Stimulated activated CD4-positive, alpha-beta T cell treated with anti-CD3 and anti-CD28 coated beads, Interleukin-12 subunit alpha, Interleukin-12 subunit beta, amount 100 ng/mL, for 4 hours (primary cell): Measurements from ENCODE around the gene WFDC9.
"Not testable (repeated sequence)": the region's sequence is repeated elsewhere in the genome, so short reads cannot be mapped to it uniquely, and the experiment has no call there.

Experiments
- DNase-seq: peaks from one replicate; pipeline ENCODE4 v3.0.0-alpha.2; 2020

The WFDC9 gene

GRCh38 chr20:45631184-45631583 is at the start of gene WFDC9:
Gene WFDC9 (minus strand): TSS chr20:45631284. CDS start chr20:45610181, 21,103 bp downstream.
- DNase-seq: no peak

DNA sequence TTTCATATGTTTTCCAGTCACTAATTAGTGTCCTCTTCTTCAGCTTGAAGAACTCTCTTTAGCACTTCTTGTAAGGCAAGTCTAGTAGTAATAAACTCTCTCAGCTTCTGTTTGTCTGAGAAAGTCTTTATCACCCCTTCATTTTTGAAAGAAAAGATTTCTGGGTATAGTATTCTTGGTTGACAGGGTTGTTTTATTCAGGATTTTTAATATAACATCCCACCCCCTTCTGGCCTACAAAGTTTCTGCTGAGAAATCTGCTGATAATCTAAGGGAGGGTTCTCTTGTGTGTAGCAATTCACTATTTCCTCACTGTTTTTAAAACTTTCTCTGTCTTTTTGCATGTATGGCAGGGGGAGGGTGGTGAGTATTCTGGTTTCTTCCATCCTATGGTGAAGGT is 48.6 kb upstream of the WFDC9 start:
- DNase-seq: no peak

GRCh38 chr20:45672765-45673164 is 41.7 kb upstream of the WFDC9 start:
- no peak for DNase-seq

GRCh38 chr20:45670139-45670538 is 39.1 kb upstream of the WFDC9 start, which contains the start of gene WFDC11:
Gene WFDC11 (minus strand): TSS chr20:45670239. CDS start chr20:45650600, 19,639 bp downstream.
- DNase-seq: no peak

DNA sequence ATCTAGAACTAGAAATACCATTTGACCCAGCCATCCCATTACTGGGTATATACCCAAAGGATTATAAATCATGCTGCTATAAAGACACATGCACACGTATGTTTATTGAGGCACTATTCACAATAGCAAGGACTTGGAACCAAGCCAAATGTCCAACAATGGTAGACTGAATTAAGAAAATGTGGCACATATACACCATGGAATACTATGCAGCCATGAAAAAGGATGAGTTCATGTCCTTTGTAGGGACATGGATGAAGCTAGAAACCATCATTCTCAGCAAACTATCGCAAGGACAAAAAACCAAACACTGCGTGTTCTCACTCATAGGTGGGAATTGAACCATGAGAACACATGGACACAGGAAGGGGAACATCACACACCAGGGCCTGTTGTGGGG is 26.0 kb upstream of the WFDC9 start:
- not testable (repeated sequence) for DNase-seq

GRCh38 chr20:45651726-45652125 is 20.6 kb upstream of the WFDC9 start:
- not testable (repeated sequence) for DNase-seq

- DNase-seq: no peak
These were observed 18.3 kb upstream of the WFDC9 start for GRCh38 chr20:45649312-45649863.

DNA sequence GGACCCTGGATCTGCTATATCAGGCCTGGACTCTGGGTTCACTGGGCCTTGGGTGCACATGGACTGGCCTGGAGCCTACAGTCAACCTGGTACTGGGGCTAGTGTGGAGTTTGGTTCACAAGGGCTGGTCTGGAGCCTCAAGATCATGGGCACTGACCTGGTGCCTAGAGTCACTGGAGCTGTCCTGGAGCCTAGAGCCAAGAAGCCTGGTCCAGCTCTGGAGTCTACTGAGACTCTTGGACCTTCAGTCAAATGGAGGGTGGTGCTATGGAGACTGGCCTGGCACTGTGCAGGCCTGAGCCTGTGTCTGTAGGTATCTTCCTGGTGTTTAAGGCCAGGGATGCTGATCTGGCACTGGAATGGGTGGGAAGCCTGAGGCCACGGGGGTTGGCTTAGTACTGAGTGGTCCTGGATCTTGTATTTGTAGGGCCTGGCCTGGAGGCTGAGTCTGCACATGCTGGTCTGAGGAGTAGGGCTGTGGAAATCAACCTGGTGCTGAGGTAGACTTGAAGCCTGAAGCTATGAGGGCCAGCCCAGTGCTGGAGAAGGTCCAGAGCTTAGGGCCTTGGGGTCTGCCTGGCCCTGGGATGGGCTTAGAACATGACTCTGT is 16.5 kb upstream of the WFDC9 start:
- DNase-seq: no peak

DNA sequence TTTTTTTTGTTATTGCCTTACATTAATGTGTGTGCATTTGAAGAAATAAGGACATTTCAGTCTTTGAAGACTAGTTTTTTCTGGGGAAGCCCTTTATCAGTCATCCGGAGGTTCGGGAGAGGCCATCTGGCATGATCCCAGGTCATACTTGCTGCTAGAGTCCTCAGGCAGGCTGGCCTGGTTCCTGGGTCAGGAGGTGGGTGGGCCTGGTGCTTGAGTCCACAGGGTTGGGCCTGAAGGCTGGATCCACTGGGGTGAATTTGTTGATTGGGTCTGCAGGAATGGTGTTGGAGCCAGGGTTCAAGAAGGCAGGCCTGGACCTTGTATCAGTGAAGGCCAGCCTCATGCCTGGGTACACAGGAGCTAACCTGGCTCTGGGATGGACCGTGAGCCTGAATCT is 15.8 kb upstream of the WFDC9 start:
- no peak for DNase-seq

DNA sequence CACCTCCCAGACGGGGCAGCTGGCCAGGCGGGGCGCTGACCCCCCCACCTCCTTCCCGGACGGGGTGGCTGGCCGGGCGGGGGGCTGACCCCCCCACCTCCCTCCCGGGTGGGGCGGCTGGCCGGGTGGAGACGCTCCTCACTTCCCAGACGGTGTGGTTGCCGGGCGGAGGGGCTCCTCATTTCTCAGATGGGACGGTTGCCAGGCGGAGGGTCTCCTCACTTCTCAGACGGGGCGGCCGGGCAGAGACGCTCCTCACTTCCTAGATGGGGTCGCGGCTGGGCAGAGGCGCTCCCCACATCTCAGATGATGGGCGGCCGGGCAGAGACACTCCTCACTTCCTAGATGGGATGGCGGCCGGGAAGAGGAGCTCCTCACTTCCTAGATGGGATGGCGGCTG is 14.8 kb upstream of the WFDC9 start:
- DNase-seq: not testable (repeated sequence)

DNA sequence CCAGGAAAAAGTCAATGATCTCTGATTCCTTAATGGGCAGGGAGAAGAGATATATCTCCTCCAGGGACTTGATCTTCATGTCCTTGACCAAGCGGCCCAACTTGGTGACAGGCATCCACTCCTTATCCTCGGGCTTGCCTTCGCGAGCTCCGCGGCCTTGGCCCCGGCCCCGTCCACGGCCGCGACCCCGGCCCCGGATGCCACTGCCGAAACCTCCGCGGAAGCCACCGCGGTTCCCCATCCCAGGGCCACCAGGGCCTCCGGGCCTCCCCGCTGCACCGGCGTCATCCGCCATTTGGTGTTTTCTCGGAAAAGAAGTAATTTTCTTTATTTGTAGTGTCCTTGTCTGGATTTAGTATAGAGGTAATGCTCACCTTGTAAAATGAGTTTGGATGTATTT is 10.0 kb upstream of the WFDC9 start:
- not testable (repeated sequence) for DNase-seq

GRCh38 chr20:45639687-45640086 is 8.6 kb upstream of the WFDC9 start:
- no peak for DNase-seq

GRCh38 chr20:45636513-45636912 is 5.4 kb upstream of the WFDC9 start:
- no peak for DNase-seq

DNA sequence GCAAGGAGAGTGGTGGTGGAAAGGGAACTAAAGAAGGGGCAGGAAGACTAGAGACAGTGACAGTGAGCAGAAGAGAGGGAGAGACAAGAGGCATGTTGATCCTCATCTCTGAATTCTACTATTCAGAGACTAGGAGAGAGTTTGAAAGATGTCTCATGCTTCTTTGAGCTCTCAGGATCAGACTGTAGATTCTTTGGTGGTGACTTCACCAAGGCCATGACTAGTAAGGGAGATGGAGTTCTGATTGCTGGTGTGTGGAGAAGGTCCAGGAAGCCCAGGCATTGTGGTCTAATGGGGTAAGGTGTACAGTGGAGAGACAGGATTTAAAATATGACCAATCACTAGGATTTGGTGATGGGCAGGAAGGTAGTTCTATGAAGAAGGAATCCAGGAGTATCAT is 713 bp downstream of the WFDC9 start:
- no peak for DNase-seq

DNA sequence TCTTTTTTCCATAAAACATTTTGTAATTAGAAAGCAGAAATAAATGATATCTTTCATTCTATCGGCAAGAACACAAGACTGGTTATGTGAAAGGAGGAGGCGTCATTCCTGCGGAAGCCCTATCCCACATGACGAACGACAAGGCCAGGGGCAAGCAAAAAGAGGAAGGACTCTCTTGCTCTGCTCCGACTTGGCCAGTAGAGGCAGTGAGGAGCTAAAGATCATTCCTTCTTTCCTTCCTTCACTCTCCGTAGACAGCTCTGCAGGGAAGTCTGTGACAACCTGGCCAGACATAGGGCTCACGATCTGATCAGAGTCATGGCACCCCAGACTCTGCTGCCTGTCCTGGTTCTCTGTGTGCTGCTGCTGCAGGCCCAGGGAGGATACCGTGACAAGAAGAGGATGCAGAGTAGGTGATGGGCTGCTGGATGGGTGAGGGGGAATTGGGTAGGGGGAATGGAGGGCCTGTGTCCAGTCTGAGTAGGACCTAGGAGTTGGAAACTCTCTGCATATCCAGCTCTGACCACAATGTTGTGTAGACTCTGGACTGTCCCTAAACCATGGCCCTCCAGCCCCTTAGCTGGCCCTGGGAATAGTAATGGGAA is 1.5 kb downstream of the WFDC9 start, which contains the start of gene WFDC10A:
TSS of gene WFDC10A (plus strand) at position 244 of the 605 bp plus-strand sequence. CDS start at position 319, 75 bp downstream.
- DNase-seq: peak; percentile 27

- DNase-seq: no peak
These were observed 4.5 kb downstream of the WFDC9 start for GRCh38 chr20:45626540-45626939.

DNA sequence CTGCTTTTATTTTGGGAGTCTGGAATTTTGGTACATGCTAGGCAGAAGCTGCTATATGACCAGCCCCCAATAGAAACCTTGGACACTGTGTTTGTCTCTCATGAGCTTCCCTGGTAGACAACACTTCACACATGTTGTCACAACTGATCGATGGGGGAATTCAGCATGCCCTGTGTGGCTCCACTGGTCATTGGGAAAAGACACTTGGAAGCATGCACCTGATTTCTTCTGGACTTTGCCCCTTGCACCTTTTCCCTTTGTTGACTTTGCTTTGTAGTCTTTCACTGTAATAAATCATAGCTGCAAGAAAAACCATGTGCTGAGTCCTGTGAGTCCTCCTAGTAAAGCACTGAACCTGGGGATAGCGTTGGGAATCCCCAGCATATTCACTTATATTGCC is 9.5 kb downstream of the WFDC9 start:
- no peak for DNase-seq

DNA sequence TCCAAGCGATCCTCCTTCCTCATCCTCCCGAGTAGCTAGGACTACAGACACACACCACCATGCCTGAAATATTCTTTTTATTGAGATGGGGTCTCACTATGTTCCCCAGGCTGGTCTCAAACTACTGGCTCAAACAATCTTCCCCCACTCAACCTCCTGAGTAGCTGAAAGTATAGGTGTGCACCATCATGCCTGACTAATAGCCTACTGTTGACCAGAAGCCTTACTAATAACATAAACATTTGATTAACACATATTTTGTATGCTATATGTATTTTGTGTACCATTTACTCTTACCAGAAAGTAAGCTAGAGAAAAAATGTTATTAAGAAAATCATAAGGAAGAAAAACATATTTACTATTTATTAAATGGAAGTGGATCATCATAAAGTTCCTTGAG is 13.5 kb downstream of the WFDC9 start:
- DNase-seq: no peak

DNA sequence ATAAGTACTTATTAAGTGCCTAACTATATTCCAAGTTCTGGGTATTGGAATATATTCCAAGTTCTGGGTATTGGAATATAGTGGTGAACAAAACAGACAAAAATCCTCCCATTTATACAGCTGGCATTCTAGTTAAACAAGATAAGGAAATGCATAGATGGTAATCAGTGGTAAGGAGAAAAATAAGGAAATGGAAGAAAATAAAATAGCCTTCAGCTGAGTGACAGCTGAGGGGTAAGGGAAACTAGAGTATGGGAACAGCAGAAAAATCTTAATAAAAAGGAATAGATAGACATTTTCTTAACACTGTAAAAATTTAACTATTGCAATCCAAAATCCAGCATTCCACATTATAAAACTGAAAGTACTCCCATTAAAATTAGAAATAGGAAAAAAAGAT is 18.8 kb downstream of the WFDC9 start:
- DNase-seq: no peak

GRCh38 chr20:45611054-45611453 is 20.0 kb downstream of the WFDC9 start:
- peak; percentile 28 for DNase-seq

- DNase-seq: no peak
These were observed 23.3 kb downstream of the WFDC9 start for GRCh38 chr20:45607810-45608209.

GRCh38 chr20:45595235-45595634 is 35.8 kb downstream of the WFDC9 start:
- no peak for DNase-seq

- no peak for DNase-seq
These were observed 37.6 kb downstream of the WFDC9 start for GRCh38 chr20:45593498-45593897.

GRCh38 chr20:45592574-45593189 is 38.4 kb downstream of the WFDC9 start:
- DNase-seq: no peak
